CD4-positive, alpha-beta T cell treated with Interleukin-2 at 100 ng/mL for 4 hours (primary cell): ENCODE data around the gene TRAM2.

Source experiments
- DNase-seq: peaks from one replicate; pipeline ENCODE4 v3.0.0-alpha.2; 2020; ENCODE audit warnings: low spot score

TRAM2 gene

GRCh38 chr6:52595000-52595795 lies 18.3 kb upstream of the TRAM2 start:
- DNase-seq, result no peak

- DNase-seq, result no peak
Observed at GRCh38 chr6:52594221-52594620, 17.4 kb upstream of the TRAM2 start.

GRCh38 chr6:52591832-52592231 lies 15.0 kb upstream of the TRAM2 start:
- no peak for DNase-seq

- DNase-seq, result no peak
Observed at GRCh38 chr6:52590152-52590891, 13.5 kb upstream of the TRAM2 start.

GRCh38 chr6:52588710-52589091 lies 11.8 kb upstream of the TRAM2 start:
- no peak for DNase-seq

- DNase-seq, result no peak
Observed at GRCh38 chr6:52588087-52588709, 11.3 kb upstream of the TRAM2 start.

- no peak for DNase-seq
Observed at GRCh38 chr6:52587001-52587400, 10.1 kb upstream of the TRAM2 start.

- DNase-seq, result no peak
Observed at GRCh38 chr6:52584203-52584602, 7.3 kb upstream of the TRAM2 start.

- DNase-seq, result no peak
Observed at GRCh38 chr6:52582996-52583395, 6.1 kb upstream of the TRAM2 start.

- DNase-seq, result no peak
Observed at GRCh38 chr6:52582446-52582845, 5.6 kb upstream of the TRAM2 start.

- DNase-seq, result no peak
Observed at GRCh38 chr6:52580905-52581304, 4.0 kb upstream of the TRAM2 start.

GRCh38 chr6:52579006-52579660 lies 2.3 kb upstream of the TRAM2 start:
- DNase-seq, result no peak

GRCh38 chr6:52577778-52578463 lies 1.1 kb upstream of the TRAM2 start:
- DNase-seq, result no peak

GRCh38 chr6:52576392-52577021 lies 353 bp downstream of the TRAM2 start:
- DNase-seq, result peak; percentile 67

GRCh38 chr6:52576054-52576391 lies 837 bp downstream of the TRAM2 start:
- DNase-seq, result no peak

- DNase-seq, result no peak
Observed at GRCh38 chr6:52575502-52575892, 1.4 kb downstream of the TRAM2 start.

GRCh38 chr6:52574709-52575501 lies 2.0 kb downstream of the TRAM2 start:
- peak; percentile 66 for DNase-seq

- DNase-seq, result no peak
Observed at GRCh38 chr6:52573295-52573694, 3.6 kb downstream of the TRAM2 start.

- no peak for DNase-seq
Observed at GRCh38 chr6:52572536-52572935, 4.3 kb downstream of the TRAM2 start.

- DNase-seq, result no peak
Observed at GRCh38 chr6:52571099-52571755, 5.6 kb downstream of the TRAM2 start.
